GM23248 (cell line): ENCODE data around the gene TRIM52.

ENCODE experiments used
- EZH2 ChIP-seq: fragments of 200-600 bp; sonication (generic); IDR thresholded peaks from 2 replicates; pipeline ENCODE4 v1.6.1; 2018; ENCODE audit warnings: antibody characterized with exemption, mild to moderate bottlenecking; ENCODE audit not compliant: insufficient read depth, poor library complexity, severe bottlenecking
- EZH2phosphoT487 ChIP-seq: fragments of 200-600 bp; sonication (generic); IDR thresholded peaks from 2 replicates; pipeline ENCODE4 v1.6.1; 2018; ENCODE audit warnings: antibody characterized with exemption, moderate library complexity, mild to moderate bottlenecking, low read depth; ENCODE audit not compliant: insufficient read depth

DNA sequence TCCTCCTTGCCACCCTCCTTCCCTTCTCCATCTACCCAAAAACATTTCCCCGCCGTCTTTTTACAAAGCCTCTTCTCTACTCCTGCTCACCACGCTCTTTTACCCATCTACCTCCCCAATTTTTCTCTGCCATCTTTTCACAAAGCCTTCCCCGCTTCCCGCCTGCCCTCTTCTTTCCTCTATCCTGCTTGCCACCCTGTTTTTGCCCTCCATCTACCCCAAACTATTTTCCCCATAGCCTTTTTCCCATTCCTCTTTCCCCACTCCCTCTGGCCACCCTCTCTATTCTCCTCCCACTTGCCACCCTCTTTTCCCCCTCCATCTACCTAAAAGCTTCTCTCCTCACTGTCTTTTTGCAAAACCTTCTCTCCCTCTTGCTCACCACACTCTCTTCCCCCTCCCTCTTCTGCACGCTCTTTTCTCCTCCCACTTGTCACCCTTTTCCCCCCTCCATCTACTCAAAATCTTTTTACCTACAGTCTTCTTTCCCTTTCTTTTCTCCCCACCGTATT, 19.4 kb upstream of the TRIM52 start:
- TF ChIP-seq EZH2 = no peak
- no peak for TF ChIP-seq EZH2phosphoT487
